K562 (cell line): ENCODE results near the gene TRPM4. TPM values are rescaled to one million over a fixed set of nuclear protein-coding genes. Genes with fewer than 3 reads are reported as not detected.

ENCODE experiments used
- CHD1 ChIP-seq: fragments of 200-600 bp; sonication (generic); IDR thresholded peaks from one replicate; pipeline ENCODE4 v1.6.1; 2012; ENCODE audit warnings: mild to moderate bottlenecking, moderate library complexity, low read length, inconsistent platforms
- CREB5 ChIP-seq: fragments of 250-450 bp; sonication (Bioruptor Pico); IDR thresholded peaks from 2 replicates; pipeline ENCODE4 v1.5.0; 2020; ENCODE audit warnings: mild to moderate bottlenecking
- E4F1 ChIP-seq: fragments of 250-450 bp; sonication (Bioruptor Pico); IDR thresholded peaks from 2 replicates; pipeline ENCODE4 v1.5.0; 2021; ENCODE audit warnings: mild to moderate bottlenecking, borderline replicate concordance
- ESRRA ChIP-seq: fragments of 450-650 bp; IDR thresholded peaks from 2 replicates; pipeline ENCODE4 v1.6.1; 2014; ENCODE audit warnings: low read depth, mild to moderate bottlenecking, moderate library complexity, borderline replicate concordance
- FOXP4 ChIP-seq: sonication (generic); formaldehyde crosslinking; IDR thresholded peaks from 2 replicates; pipeline ENCODE4 v1.8.0; 2022; ENCODE audit warnings: mild to moderate bottlenecking, missing genetic modification reagents, borderline replicate concordance
- GTF2A2 ChIP-seq: IDR thresholded peaks from 2 replicates; pipeline ENCODE4 v1.6.1; 2016; ENCODE audit warnings: mild to moderate bottlenecking, missing genetic modification characterization, missing compliant biosample characterization
- HDAC8 ChIP-seq: fragments of 450-650 bp; IDR thresholded peaks from 2 replicates; pipeline ENCODE4 v1.6.1; 2016; ENCODE audit warnings: mild to moderate bottlenecking, missing genetic modification characterization, moderate library complexity, missing compliant biosample characterization
- MTA1 ChIP-seq: fragments of 450-650 bp; IDR thresholded peaks from 2 replicates; pipeline ENCODE4 v1.6.1; 2017; ENCODE audit warnings: borderline replicate concordance
- POLR3G ChIP-seq: IDR thresholded peaks from 2 replicates; pipeline ENCODE4 v1.6.1; 2011; ENCODE audit not compliant: insufficient read length, insufficient replicate concordance; ENCODE audit errors: extremely low read depth
- SFPQ ChIP-seq: fragments of 200-400 bp; formaldehyde crosslinking; IDR thresholded peaks from 2 replicates; pipeline ENCODE4 v1.6.1; 2017; ENCODE audit warnings: mild to moderate bottlenecking, low read depth, low read length, moderate library complexity
- TAF7 ChIP-seq: fragments of 450-650 bp; IDR thresholded peaks from 2 replicates; pipeline ENCODE4 v1.6.1; 2016; ENCODE audit warnings: missing genetic modification characterization, missing compliant biosample characterization
- ZNF23 ChIP-seq: fragments of 250-450 bp; sonication (Bioruptor Pico); IDR thresholded peaks from 2 replicates; pipeline ENCODE4 v1.4.0; 2020; ENCODE audit warnings: mild to moderate bottlenecking
- ZNF280A ChIP-seq: fragments of 450-650 bp; IDR thresholded peaks from 2 replicates; pipeline ENCODE4 v1.6.1; 2018; ENCODE audit warnings: mild to moderate bottlenecking, low read depth; ENCODE audit not compliant: partially characterized antibody
- ZNF431 ChIP-seq: sonication (generic); formaldehyde crosslinking; IDR thresholded peaks from 2 replicates; pipeline ENCODE4 v1.8.0; 2022; ENCODE audit warnings: mild to moderate bottlenecking, missing genetic modification reagents
- ZSCAN29 ChIP-seq: fragments of 450-650 bp; IDR thresholded peaks from 2 replicates; pipeline ENCODE4 v1.6.1; 2017
- polyA plus RNA-seq, 8 experiments: library from polyadenylated mRNA; depleted of rRNA in 4 of 8; stranded (reverse) in 5 of 8; unstranded in 3 of 8; fragments of >200 nt; fragmentation: Nextera tagmentation in 2 of 8; fragmentation: Illumina TruSeq in 1 of 8; extraction: Ambion mirVana in 2 of 8; extraction: Trizol in 1 of 8; gene quantifications; 2 replicates each; pipeline versions ENCODE4 v1.2.1 to v1.2.3, GENCODE V29; 2011 to 2014; ENCODE audit warnings: inconsistent platforms in 1 of 8, missing spikeins in 1 of 8
- total RNA-seq, 7 experiments: library from RNA; depleted of rRNA in 6 of 7; stranded (reverse); fragments of >200 nt in 6 of 7; fragmentation: Illumina TruSeq in 2 of 7; extraction: Trizol in 2 of 7; gene quantifications; 2 replicates each; pipeline versions ENCODE4 v1.2.1 to v1.2.3, GENCODE V29; 2011 to 2021; ENCODE audit warnings: low replicate concordance in 1 of 7

Gene TRPM4
- total and polyA plus RNA-seq, 9 of the 15 experiments (the other 6 are each of a cell fraction or from before 2014, with no cell fraction given) = 6.5 to 45.4 (median 15.2) TPM

- TF ChIP-seq ZNF280A = no peak
- TF ChIP-seq CREB5 = no peak
- TF ChIP-seq SFPQ = no peak
- TF ChIP-seq ZNF431 = no peak; the same call in 1 of the 2 replicates
- no peak for TF ChIP-seq TAF7 (tag)
- TF ChIP-seq FOXP4 = no peak
- TF ChIP-seq POLR3G = no peak
- TF ChIP-seq ZSCAN29 = no peak; the same call in 1 of the 2 replicates
- no peak for TF ChIP-seq HDAC8 (tag)
- no peak for TF ChIP-seq E4F1 (CRISPR knock-in tag)
- TF ChIP-seq MTA1 = no peak
- no peak for TF ChIP-seq GTF2A2 (tag)
- no peak for TF ChIP-seq ESRRA
- no peak for TF ChIP-seq CHD1
- no peak for TF ChIP-seq ZNF23 (CRISPR knock-in tag)
Measured at GRCh38 chr19:49157445-49158224, at the start of gene TRPM4 (continued).
